Esophagus muscularis mucosa (tissue), 4 donors: ENCODE measurements around the gene CDV3. TPM values are rescaled to one million over a fixed set of nuclear protein-coding genes. Genes with fewer than 3 reads are reported as not detected.
A peak's percentile ranks its signal among the peaks of the same experiment; 100 is the strongest.
"Not testable (repeated sequence)": the region's sequence is repeated elsewhere in the genome, so short reads cannot be mapped to it uniquely, and the experiment has no call there.

Source experiments
- DNase-seq: peaks from one replicate; pipeline ENCODE4 v3.0.0-alpha.2; 2017; ENCODE audit errors: extremely low spot score
- H3K27ac ChIP-seq, 4 donors: fragments of 200-600 bp; sonication (generic); replicated peaks in 1 of 4; 1 replicate in 3 of 4; 2 replicates in 1 of 4; pipeline ENCODE4 v1.5.1; 2016 to 2019; ENCODE audit warnings: mild to moderate bottlenecking in 1 of 4
- H3K27me3 ChIP-seq, 4 donors: fragments of 200-600 bp; sonication (generic); one replicate each; pipeline versions ENCODE4 v1.5.1 to v1.6.0; 2016 to 2019
- H3K36me3 ChIP-seq, 4 donors: fragments of 200-600 bp; sonication (generic); one replicate each; pipeline ENCODE4 v1.5.1; 2016 to 2019
- H3K4me1 ChIP-seq, 4 donors: fragments of 200-600 bp; sonication (generic); one replicate each; pipeline ENCODE4 v1.5.1; 2016 to 2019
- H3K4me3 ChIP-seq, 4 donors: fragments of 200-600 bp; sonication (generic); 1 replicate in 2 of 4; 2 replicates in 2 of 4; pipeline ENCODE4 v1.5.1; 2016 to 2019; ENCODE audit warnings: mild to moderate bottlenecking in 4 of 4, moderate library complexity in 1 of 4
- H3K9me3 ChIP-seq, 4 donors: fragments of 200-600 bp; sonication (generic); 1 replicate in 3 of 4; 2 replicates in 1 of 4; pipeline ENCODE4 v1.5.1; 2016 to 2019
- EP300 ChIP-seq: sonication (generic); formaldehyde crosslinking; IDR thresholded peaks from one replicate; pipeline ENCODE4 v1.6.1; 2017; ENCODE audit warnings: antibody characterized with exemption
- POLR2A ChIP-seq: fragments of 450-650 bp; IDR thresholded peaks from one replicate; pipeline ENCODE4 v1.6.1; 2017; ENCODE audit warnings: antibody characterized with exemption, moderate library complexity, mild to moderate bottlenecking, low read depth
- POLR2AphosphoS5 ChIP-seq, 2 donors: sonication (generic); formaldehyde crosslinking; IDR thresholded peaks; one replicate each; pipeline ENCODE4 v1.6.1; 2017; ENCODE audit warnings: antibody characterized with exemption in 2 of 2
- WGBS: methylation state at CpG from one replicate; pipeline ENCODE4 v1.1.5; 2018; 5-methylcytosine and 5-hydroxymethylcytosine counted together
- intact Hi-C: fragments of 100-400 bp; cut with DNase I; formaldehyde crosslinking; loops from one replicate; pipeline ENCODE4 v1.15.1; 2023
- total RNA-seq, 4 donors: library from RNA; depleted of rRNA; stranded (reverse); fragments of >200 nt; gene quantifications; one replicate each; pipeline versions ENCODE4 v1.1.0 to v1.2.1, GENCODE V29; 2016
- TF ChIP-seq, protein P1 (sequence below), 3 experiments: fragments of 200-600 bp in 2 of 3; fragments of 450-650 bp in 1 of 3; sonication (generic) in 2 of 3; IDR thresholded peaks; one replicate each; pipeline ENCODE4 v1.5.1; 2017 to 2019; ENCODE audit warnings: antibody characterized with exemption in 3 of 3, mild to moderate bottlenecking in 2 of 3, moderate library complexity in 1 of 3

Gene CDV3
- total RNA-seq, 4 donors from 2014 or later, result 136 to 249 (median 195) TPM

- Histone ChIP-seq H3K27me3 (no peaks in the 10 kb centered on the region), H3K36me3 (no peaks in the 10 kb centered on the region), H3K4me1 (peaks cover 14 to 18% (median 16%) of the 10 kb centered on the region in 4 donors), H3K9me3 (no peaks in the 10 kb centered on the region), H3K4me3 (no peak overlapping the region), H3K27ac (no peak overlapping the region)
- WGBS, result 67% methylated on average over 5 of the region's 5 CpGs
- no peak for DNase-seq
- intact Hi-C loops, result no loop called here
- TF ChIP-seq POLR2A, result no peak
- TF ChIP-seq EP300, result no peak
- no peak for TF ChIP-seq POLR2AphosphoS5 (IDR thresholded peaks at IDR 0.05)
- TF ChIP-seq, protein P1, sequence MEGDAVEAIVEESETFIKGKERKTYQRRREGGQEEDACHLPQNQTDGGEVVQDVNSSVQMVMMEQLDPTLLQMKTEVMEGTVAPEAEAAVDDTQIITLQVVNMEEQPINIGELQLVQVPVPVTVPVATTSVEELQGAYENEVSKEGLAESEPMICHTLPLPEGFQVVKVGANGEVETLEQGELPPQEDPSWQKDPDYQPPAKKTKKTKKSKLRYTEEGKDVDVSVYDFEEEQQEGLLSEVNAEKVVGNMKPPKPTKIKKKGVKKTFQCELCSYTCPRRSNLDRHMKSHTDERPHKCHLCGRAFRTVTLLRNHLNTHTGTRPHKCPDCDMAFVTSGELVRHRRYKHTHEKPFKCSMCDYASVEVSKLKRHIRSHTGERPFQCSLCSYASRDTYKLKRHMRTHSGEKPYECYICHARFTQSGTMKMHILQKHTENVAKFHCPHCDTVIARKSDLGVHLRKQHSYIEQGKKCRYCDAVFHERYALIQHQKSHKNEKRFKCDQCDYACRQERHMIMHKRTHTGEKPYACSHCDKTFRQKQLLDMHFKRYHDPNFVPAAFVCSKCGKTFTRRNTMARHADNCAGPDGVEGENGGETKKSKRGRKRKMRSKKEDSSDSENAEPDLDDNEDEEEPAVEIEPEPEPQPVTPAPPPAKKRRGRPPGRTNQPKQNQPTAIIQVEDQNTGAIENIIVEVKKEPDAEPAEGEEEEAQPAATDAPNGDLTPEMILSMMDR (IDR thresholded peaks at IDR 0.05), result no peak
These were observed 41.5 kb upstream of the CDV3 start for GRCh38 chr3:133531981-133532380.

- no peak for DNase-seq
- Histone ChIP-seq H3K4me3 (no peak overlapping the region), H3K9me3 (no peaks in the 10 kb centered on the region), H3K27me3 (no peaks in the 10 kb centered on the region), H3K27ac (no peak overlapping the region), H3K36me3 (no peaks in the 10 kb centered on the region), H3K4me1 (peaks cover 14 to 19% (median 17%) of the 10 kb centered on the region in 4 donors)
- no peak for TF ChIP-seq EP300
- no peak for TF ChIP-seq POLR2A
- TF ChIP-seq POLR2AphosphoS5 (IDR thresholded peaks at IDR 0.05), result no peak
- TF ChIP-seq, protein P1 (IDR thresholded peaks at IDR 0.05), result no peak
- intact Hi-C loops, result no loop called here
- 80% methylated on average over 4 of the region's 5 CpGs for WGBS
These were observed 40.5 kb upstream of the CDV3 start for GRCh38 chr3:133532951-133533350.

- Histone ChIP-seq H3K4me3 (no peak overlapping the region), H3K4me1 (peaks cover 14 to 22% (median 18%) of the 10 kb centered on the region in 4 donors), H3K36me3 (no peaks in the 10 kb centered on the region), H3K27ac (peak overlapping the region; percentile 37 to 64 (median 54)), H3K9me3 (no peaks in the 10 kb centered on the region), H3K27me3 (no peaks in the 10 kb centered on the region)
- intact Hi-C loops, result no loop called here
- TF ChIP-seq, protein P1 (IDR thresholded peaks at IDR 0.05), result no peak
- peak in 1 of 2 donors; percentile 29 for TF ChIP-seq POLR2AphosphoS5 (IDR thresholded peaks at IDR 0.05)
- DNase-seq, result no peak
- 0% methylated on average over 1 of the region's 1 CpG for WGBS
These were observed 37.3 kb upstream of the CDV3 start for GRCh38 chr3:133535971-133536881.

DNA sequence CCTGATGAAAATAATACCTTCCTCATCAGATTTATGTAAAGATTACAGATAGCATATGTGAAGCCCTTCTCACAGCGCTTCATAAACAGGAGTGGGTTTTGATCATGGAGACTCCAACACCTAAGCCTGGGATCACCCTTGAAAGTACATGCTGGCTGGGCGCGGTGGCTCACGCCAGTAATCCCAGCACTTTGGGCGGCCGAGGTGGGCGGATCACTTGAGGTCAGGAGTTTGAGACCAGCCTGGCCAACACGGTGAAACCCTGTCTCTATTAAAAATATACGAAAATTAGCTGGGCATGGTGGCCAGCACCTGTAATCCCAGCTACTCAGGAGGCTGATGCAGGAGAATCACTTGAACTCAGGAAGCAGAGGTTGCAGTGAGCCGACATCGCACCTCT lies 36.4 kb upstream of the CDV3 start:
- DNase-seq, H3K4me3 ChIP-seq, H3K9me3 ChIP-seq, intact Hi-C loops, H3K36me3 ChIP-seq, H3K27ac ChIP-seq, H3K27me3 ChIP-seq: not testable (repeated sequence)
- WGBS, result 98% methylated on average over 10 of the region's 11 CpGs
- peaks cover 14 to 22% (median 18%) of the 10 kb centered on the region in 4 donors for H3K4me1 ChIP-seq

DNA sequence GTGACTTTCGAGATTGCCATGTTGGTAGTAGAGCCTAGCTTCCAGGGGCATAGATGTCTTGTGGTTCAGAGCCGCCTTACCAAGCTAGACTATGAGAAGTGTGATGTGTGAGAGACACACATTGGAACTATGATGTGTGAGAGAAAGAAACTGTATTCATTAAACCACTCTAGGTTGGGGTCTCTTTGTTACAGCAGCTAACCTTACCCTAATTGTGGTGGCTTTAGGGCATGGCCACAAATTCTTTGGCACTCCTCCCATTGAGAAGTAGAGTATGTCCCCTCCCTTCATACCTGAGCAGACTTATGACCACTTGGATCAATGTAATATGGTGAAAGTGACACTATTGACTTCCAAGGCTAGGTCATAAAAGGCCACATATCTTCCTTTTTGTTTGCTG lies 35.3 kb upstream of the CDV3 start:
- H3K27ac ChIP-seq, result no peak overlapping the region
- H3K9me3 ChIP-seq, result no peaks in the 10 kb centered on the region
- TF ChIP-seq POLR2A (no peak), EP300 (no peak), POLR2AphosphoS5 (IDR thresholded peaks at IDR 0.05) (no peak)
- TF ChIP-seq, protein P1 (IDR thresholded peaks at IDR 0.05), result no peak
- 90% methylated on average over 1 of the region's 2 CpGs for WGBS
- no peak for DNase-seq
- H3K4me1 ChIP-seq, result peaks cover 14 to 22% (median 18%) of the 10 kb centered on the region in 4 donors
- no peak overlapping the region for H3K4me3 ChIP-seq
- H3K36me3 ChIP-seq, result no peaks in the 10 kb centered on the region
- intact Hi-C loops, result no loop called here
- H3K27me3 ChIP-seq, result no peaks in the 10 kb centered on the region
